ENCODE measurements around the gene MAP3K14. TPM values are rescaled to one million over a fixed set of nuclear protein-coding genes. Genes with fewer than 3 reads are reported as not detected.
A peak's percentile ranks its signal among the peaks of the same experiment; 100 is the strongest.

MAP3K14 gene
- total RNA-seq, 1 experiment from 2014 or later = 3.0 TPM

DNA sequence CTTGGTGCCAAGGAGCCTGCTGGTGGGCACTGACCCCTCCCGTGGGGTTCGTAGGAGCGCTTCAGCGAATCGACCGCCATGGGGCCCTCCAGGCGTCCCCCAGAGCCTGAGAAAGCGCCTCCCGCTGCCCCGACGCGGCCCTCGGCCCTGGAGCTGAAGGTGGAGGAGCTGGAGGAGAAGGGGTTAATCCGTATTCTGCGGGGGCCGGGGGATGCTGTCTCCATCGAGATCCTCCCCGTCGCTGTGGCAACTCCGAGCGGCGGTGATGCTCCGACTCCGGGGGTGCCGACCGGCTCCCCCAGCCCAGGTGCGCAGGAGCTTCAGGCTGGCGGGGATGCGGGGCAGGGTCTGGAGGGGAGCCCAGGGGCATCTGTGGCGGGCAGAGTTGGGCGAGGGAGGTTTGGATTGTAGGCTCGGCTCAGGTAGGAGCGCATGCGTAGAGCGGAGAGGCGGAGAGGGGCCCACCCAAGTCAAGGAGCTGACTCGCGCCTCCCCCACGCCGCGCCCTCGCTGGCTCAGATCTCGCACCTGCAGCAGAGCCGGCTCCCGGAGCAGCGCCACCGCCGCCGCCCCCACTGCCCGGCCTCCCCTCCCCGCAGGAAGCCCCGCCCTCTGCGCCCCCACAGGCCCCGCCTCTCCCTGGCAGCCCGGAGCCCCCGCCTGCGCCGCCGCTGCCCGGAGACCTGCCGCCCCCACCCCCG lies 75.3 kb downstream of the MAP3K14 start:
- Histone ChIP-seq H3K27ac (ENCODE audit: low read depth, low read length, poor library complexity, severe bottlenecking) (no peak overlapping the region), H3K36me3 (ENCODE audit: insufficient read depth, low read length, poor library complexity, severe bottlenecking) (no peaks in the 10 kb centered on the region), H3K4me3 (ENCODE audit: low read depth, low read length, poor library complexity, severe bottlenecking) (peak overlapping the region; percentile 30), H3K27me3 (replicated peaks; ENCODE audit: insufficient read depth, low read depth, low read length, poor library complexity) (no peaks in the 10 kb centered on the region), H3K4me1 (ENCODE audit: insufficient read depth, low read length, poor library complexity, severe bottlenecking) (no peaks in the 10 kb centered on the region), H3K9me3 (ENCODE audit: low read depth, low read length, poor library complexity, severe bottlenecking) (no peaks in the 10 kb centered on the region)
- no peak for DNase-seq (ENCODE audit: low spot score)
- no TSS peak for BruUV-seq (replicated peaks)
- ChIA-PET CTCF (interaction anchor here (0.7 kb wide), 1 partner anchor 23 kb away, joined by 3 read pairs; no protein-coding TSS in a partner anchor), POLR2A (ENCODE audit: low non-redundant PET) (no interaction called here)
- TF ChIP-seq EZH2 (IDR thresholded peaks at IDR 0.05; ENCODE audit: borderline replicate concordance, low read depth, low read length, poor library complexity, severe bottlenecking) (no peak), CTCF (conservative IDR thresholded peaks at IDR 0.05; ENCODE audit: low read depth, low read length) (no peak)
- intact Hi-C loops (cut with micrococcal nuclease; ENCODE audit: unreplicated experiment) = no loop called here

GRCh38 chr17:45240905-45241327 lies 75.9 kb downstream of the MAP3K14 start:
- ChIA-PET POLR2A (ENCODE audit: low non-redundant PET) (no interaction called here), CTCF (interaction anchor here (0.6 kb wide), 1 partner anchor 952 kb away, joined by 7 read pairs; the partner anchor contains the start of gene KANSL1)
- Histone ChIP-seq H3K27ac (ENCODE audit: low read depth, low read length, poor library complexity, severe bottlenecking) (no peak overlapping the region), H3K27me3 (replicated peaks; ENCODE audit: insufficient read depth, low read depth, low read length, poor library complexity) (no peaks in the 10 kb centered on the region), H3K4me1 (ENCODE audit: insufficient read depth, low read length, poor library complexity, severe bottlenecking) (no peaks in the 10 kb centered on the region), H3K9me3 (ENCODE audit: low read depth, low read length, poor library complexity, severe bottlenecking) (no peaks in the 10 kb centered on the region), H3K36me3 (ENCODE audit: insufficient read depth, low read length, poor library complexity, severe bottlenecking) (no peaks in the 10 kb centered on the region), H3K4me3 (ENCODE audit: low read depth, low read length, poor library complexity, severe bottlenecking) (peak overlapping the region; percentile 30)
- BruUV-seq (replicated peaks) = no TSS peak
- no peak for TF ChIP-seq EZH2 (IDR thresholded peaks at IDR 0.05; ENCODE audit: borderline replicate concordance, low read depth, low read length, poor library complexity, severe bottlenecking)
- no peak for TF ChIP-seq CTCF (conservative IDR thresholded peaks at IDR 0.05; ENCODE audit: low read depth, low read length)
- intact Hi-C loops (cut with micrococcal nuclease; ENCODE audit: unreplicated experiment) = no loop called here
- no peak for DNase-seq (ENCODE audit: low spot score)

GRCh38 chr17:45238155-45238774 lies 78.6 kb downstream of the MAP3K14 start:
- DNase-seq (ENCODE audit: low spot score) = no peak
- no peak for TF ChIP-seq CTCF (conservative IDR thresholded peaks at IDR 0.05; ENCODE audit: low read depth, low read length)
- no peak for TF ChIP-seq EZH2 (IDR thresholded peaks at IDR 0.05; ENCODE audit: borderline replicate concordance, low read depth, low read length, poor library complexity, severe bottlenecking)
- no peaks in the 10 kb centered on the region for H3K27me3 ChIP-seq (replicated peaks; ENCODE audit: insufficient read depth, low read depth, low read length, poor library complexity)
- H3K4me3 ChIP-seq (ENCODE audit: low read depth, low read length, poor library complexity, severe bottlenecking) = no peak overlapping the region
- POLR2A ChIA-PET (ENCODE audit: low non-redundant PET) = no interaction called here
- no peaks in the 10 kb centered on the region for H3K9me3 ChIP-seq (ENCODE audit: low read depth, low read length, poor library complexity, severe bottlenecking)
- H3K27ac ChIP-seq (ENCODE audit: low read depth, low read length, poor library complexity, severe bottlenecking) = no peak overlapping the region
- BruUV-seq (replicated peaks) = no TSS peak
- intact Hi-C loops (cut with micrococcal nuclease; ENCODE audit: unreplicated experiment) = no loop called here
- CTCF ChIA-PET = no interaction called here
- no peaks in the 10 kb centered on the region for H3K4me1 ChIP-seq (ENCODE audit: insufficient read depth, low read length, poor library complexity, severe bottlenecking)
- no peaks in the 10 kb centered on the region for H3K36me3 ChIP-seq (ENCODE audit: insufficient read depth, low read length, poor library complexity, severe bottlenecking)

Measured in A673 (cell line).